NCI-H2196 (cell line): ENCODE measurements around the gene CSTPP1.
"Not testable (repeated sequence)": the region's sequence is repeated elsewhere in the genome, so short reads cannot be mapped to it uniquely, and the experiment has no call there.

Experiments used
- DNase-seq: peaks from one replicate; lab custom pipeline; 2025; ENCODE audit not compliant: unreplicated experiment; lab: John Stamatoyannopoulos, UW

CSTPP1 gene

GRCh38 chr11:47035108-47035507, 98.5 kb downstream of the CSTPP1 start:
- no peak for DNase-seq

GRCh38 chr11:47044119-47044518, 107.6 kb downstream of the CSTPP1 start:
- DNase-seq = no peak

- DNase-seq = no peak
These were observed 111.4 kb downstream of the CSTPP1 start for GRCh38 chr11:47047972-47048371.

- DNase-seq = no peak
These were observed 113.7 kb downstream of the CSTPP1 start for GRCh38 chr11:47050284-47050683.

- DNase-seq = no peak
These were observed 114.7 kb downstream of the CSTPP1 start for GRCh38 chr11:47051217-47051616.

GRCh38 chr11:47052165-47052564, 115.6 kb downstream of the CSTPP1 start:
- no peak for DNase-seq

- DNase-seq = no peak
These were observed 116.0 kb downstream of the CSTPP1 start for GRCh38 chr11:47052576-47052975.

- DNase-seq = no peak
These were observed 119.0 kb downstream of the CSTPP1 start for GRCh38 chr11:47055534-47055933.

- no peak for DNase-seq
These were observed 119.8 kb downstream of the CSTPP1 start for GRCh38 chr11:47056261-47056915.

- DNase-seq = no peak
These were observed 120.8 kb downstream of the CSTPP1 start for GRCh38 chr11:47057365-47057764.

GRCh38 chr11:47060807-47061206, 124.2 kb downstream of the CSTPP1 start:
- DNase-seq = no peak

- no peak for DNase-seq
These were observed 125.0 kb downstream of the CSTPP1 start for GRCh38 chr11:47061429-47062178.

- no peak for DNase-seq
These were observed 126.2 kb downstream of the CSTPP1 start for GRCh38 chr11:47062736-47063135.

GRCh38 chr11:47067401-47067800, 130.8 kb downstream of the CSTPP1 start:
- no peak for DNase-seq

GRCh38 chr11:47070769-47071168, 134.2 kb downstream of the CSTPP1 start:
- DNase-seq = no peak

- DNase-seq = no peak
These were observed 134.8 kb downstream of the CSTPP1 start for GRCh38 chr11:47071341-47071740.

- DNase-seq = no peak
These were observed 135.3 kb downstream of the CSTPP1 start for GRCh38 chr11:47071791-47072261.

- DNase-seq = no peak
These were observed 142.4 kb downstream of the CSTPP1 start for GRCh38 chr11:47078751-47079521.

- DNase-seq = not testable (repeated sequence)
These were observed 144.2 kb downstream of the CSTPP1 start for GRCh38 chr11:47080775-47081174.

GRCh38 chr11:47083913-47084312, 147.4 kb downstream of the CSTPP1 start:
- no peak for DNase-seq

GRCh38 chr11:47087801-47088200, 151.2 kb downstream of the CSTPP1 start:
- no peak for DNase-seq

- DNase-seq = no peak
These were observed 157.0 kb downstream of the CSTPP1 start for GRCh38 chr11:47093541-47093940.
